Keratinocyte (primary cell): ENCODE data around the gene SRSF9.

Experiments used
- CTCF ChIP-seq, 3 experiments: IDR thresholded peaks in 1 of 3; conservative IDR thresholded peaks in 1 of 3; optimal IDR thresholded peaks in 1 of 3; 2 replicates in 2 of 3; 3 replicates in 1 of 3; pipeline versions ENCODE3 to v1.5.1; 2011; ENCODE audit warnings: low read length in 3 of 3, mild to moderate bottlenecking in 3 of 3, moderate library complexity in 2 of 3, control low read depth in 1 of 3, inconsistent platforms in 1 of 3; ENCODE audit not compliant: insufficient read depth in 2 of 3; ENCODE audit errors: extremely low read depth in 1 of 3
- EZH2 ChIP-seq: IDR thresholded peaks from one replicate; pipeline ENCODE4 v1.6.1; 2012; ENCODE audit warnings: inconsistent platforms, mild to moderate bottlenecking, low read length, moderate library complexity

- TF ChIP-seq EZH2 (no peak), CTCF (optimal IDR thresholded peaks at IDR 0.05 in 1 of 3, IDR thresholded peaks at IDR 0.05 in 1 of 3, conservative IDR thresholded peaks at IDR 0.05 in 1 of 3; ENCODE audit: extremely low read depth in 1 of 3, insufficient read depth in 2 of 3, low read length in 3 of 3) (no peak)
These were observed 30.9 kb downstream of the SRSF9 start for GRCh38 chr12:120438495-120439198.
